Thyroid gland (tissue), 4 donors: ENCODE data around the gene EFCAB7.

Source experiments
- CTCF ChIP-seq, 6 experiments: fragments of 200-600 bp in 3 of 6; fragments of 450-650 bp in 3 of 6; sonication (generic) in 3 of 6; IDR thresholded peaks; one replicate each; pipeline ENCODE4 v1.5.1; 2016 to 2019; ENCODE audit warnings: antibody characterized with exemption in 6 of 6, mild to moderate bottlenecking in 2 of 6, inconsistent platforms in 1 of 6, moderate library complexity in 1 of 6
- POLR2A ChIP-seq, 2 donors: fragments of 450-650 bp; IDR thresholded peaks; one replicate each; pipeline ENCODE4 v1.6.1; 2017; ENCODE audit warnings: antibody characterized with exemption in 2 of 2, mild to moderate bottlenecking in 2 of 2, moderate library complexity in 1 of 2

GRCh38 chr1:63575340-63575826 is 52.1 kb downstream of the EFCAB7 start:
- peak; percentile 17 to 81 (median 70) for TF ChIP-seq CTCF (IDR thresholded peaks at IDR 0.05)
- TF ChIP-seq POLR2A (IDR thresholded peaks at IDR 0.05), result no peak
